ENCODE data around the gene SLC5A11.
A peak's percentile ranks its signal among the peaks of the same experiment; 100 is the strongest.
"Not testable (repeated sequence)": the region's sequence is repeated elsewhere in the genome, so short reads cannot be mapped to it uniquely, and the experiment has no call there.

The SLC5A11 gene

DNA sequence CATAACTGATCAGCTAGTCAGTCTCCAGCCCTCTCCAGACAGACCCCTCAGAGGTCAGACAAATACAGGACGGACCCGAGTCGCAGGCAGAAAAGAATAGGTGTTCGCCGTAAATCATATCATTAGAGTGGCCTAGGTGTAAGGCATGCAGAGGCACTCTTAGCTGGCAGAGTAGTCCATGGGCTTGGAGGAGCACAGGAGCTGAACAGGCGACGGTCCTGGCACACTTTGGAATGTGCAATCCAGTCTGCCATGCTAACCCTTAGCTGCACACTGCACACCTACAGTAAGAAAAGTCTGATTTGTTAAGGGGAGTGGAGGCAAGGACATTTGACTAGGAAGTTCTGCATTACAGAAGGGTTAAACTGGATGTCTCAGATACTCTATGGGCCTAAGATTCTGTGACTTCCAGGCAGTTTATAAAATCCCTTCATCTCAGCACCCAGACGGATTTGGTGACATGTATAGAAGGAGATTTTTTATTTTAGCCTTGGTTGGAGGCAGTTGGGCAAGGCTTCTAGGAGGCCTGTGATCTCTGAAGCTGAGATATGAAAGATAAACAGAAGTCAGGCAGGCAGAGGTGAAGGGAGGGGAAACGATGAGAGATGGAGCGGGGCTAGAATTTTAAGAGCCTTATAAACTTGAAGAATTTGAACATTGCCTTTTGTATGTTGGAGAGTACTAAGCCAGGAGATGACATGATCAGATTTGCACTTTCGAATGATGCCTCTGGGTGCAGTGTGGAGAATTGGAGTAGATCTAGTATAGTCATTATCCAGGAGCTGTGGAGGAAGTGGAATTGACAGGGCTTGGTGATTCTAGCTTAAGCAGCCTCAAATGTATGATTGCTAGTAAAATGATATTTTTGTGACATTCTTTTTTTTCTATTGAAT lies 34.6 kb upstream of the SLC5A11 start:
- DNase-seq, result no peak
- Histone ChIP-seq H3K27ac (no peak overlapping the region), H3K4me3 (ENCODE audit: low read depth, low read length) (no peak overlapping the region), H3K36me3 (replicated peaks) (peaks cover 79% of the 10 kb centered on the region), H3K27me3 (replicated peaks) (no peaks in the 10 kb centered on the region)
- in situ Hi-C loops (cut with HindIII; ENCODE audit: low pct_ligation_motif_present, low sequenced_read_pairs), result loop anchor here (25.0 kb wide), 1 partner anchor 249 kb away; no protein-coding TSS in a partner anchor
- TF ChIP-seq, protein P1, sequence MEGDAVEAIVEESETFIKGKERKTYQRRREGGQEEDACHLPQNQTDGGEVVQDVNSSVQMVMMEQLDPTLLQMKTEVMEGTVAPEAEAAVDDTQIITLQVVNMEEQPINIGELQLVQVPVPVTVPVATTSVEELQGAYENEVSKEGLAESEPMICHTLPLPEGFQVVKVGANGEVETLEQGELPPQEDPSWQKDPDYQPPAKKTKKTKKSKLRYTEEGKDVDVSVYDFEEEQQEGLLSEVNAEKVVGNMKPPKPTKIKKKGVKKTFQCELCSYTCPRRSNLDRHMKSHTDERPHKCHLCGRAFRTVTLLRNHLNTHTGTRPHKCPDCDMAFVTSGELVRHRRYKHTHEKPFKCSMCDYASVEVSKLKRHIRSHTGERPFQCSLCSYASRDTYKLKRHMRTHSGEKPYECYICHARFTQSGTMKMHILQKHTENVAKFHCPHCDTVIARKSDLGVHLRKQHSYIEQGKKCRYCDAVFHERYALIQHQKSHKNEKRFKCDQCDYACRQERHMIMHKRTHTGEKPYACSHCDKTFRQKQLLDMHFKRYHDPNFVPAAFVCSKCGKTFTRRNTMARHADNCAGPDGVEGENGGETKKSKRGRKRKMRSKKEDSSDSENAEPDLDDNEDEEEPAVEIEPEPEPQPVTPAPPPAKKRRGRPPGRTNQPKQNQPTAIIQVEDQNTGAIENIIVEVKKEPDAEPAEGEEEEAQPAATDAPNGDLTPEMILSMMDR (IDR thresholded peaks at IDR 0.05; ENCODE audit: low read depth, low read length, missing control alignments), result no peak

DNA sequence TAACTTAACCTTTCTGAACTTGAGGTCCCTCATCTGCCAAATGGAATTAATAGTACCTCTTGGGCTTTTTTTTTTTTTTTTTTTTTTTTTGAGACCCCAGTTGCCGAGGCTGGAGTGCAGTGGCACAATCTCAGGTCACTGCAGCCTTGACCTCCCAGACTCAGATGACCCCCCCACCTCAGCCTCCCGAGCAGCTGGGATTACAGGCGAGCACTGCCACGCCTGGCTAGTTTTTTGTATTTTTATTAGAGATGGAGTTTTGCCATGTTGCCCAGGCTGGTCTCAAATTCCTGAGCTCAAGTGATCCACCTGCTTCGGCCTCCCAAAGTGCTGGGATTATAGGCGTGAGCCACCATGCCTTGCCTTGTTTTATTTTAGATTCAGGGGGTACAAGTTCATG lies 33.0 kb upstream of the SLC5A11 start:
- H3K4me3 ChIP-seq (ENCODE audit: low read depth, low read length); H3K27ac ChIP-seq; DNase-seq; H3K27me3 ChIP-seq (replicated peaks): not testable (repeated sequence)
- in situ Hi-C loops (cut with HindIII; ENCODE audit: low pct_ligation_motif_present, low sequenced_read_pairs), result loop anchor here (25.0 kb wide), 1 partner anchor 251 kb away; no protein-coding TSS in a partner anchor
- peaks cover 77% of the 10 kb centered on the region for H3K36me3 ChIP-seq (replicated peaks)

DNA sequence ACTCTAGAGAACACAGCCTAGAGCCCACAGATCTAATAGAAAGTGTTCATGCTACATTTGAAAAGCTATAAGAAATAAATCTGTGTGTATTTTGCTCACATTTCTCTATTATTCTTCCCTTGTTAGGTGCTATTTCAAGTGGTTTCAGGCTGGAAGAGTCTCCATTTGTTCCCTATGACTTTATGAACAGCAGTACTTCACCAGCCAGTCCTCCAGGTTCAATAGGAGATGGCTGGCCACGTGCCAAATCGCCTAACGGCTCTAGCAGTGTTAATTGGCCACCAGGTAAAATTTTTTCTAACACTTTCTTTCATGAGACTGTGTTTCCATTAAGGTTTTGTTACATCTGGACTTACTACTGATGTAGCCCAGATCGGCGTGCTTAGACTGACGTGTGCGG lies 30.7 kb upstream of the SLC5A11 start:
- no peak for DNase-seq
- TF ChIP-seq, protein P1 (IDR thresholded peaks at IDR 0.05; ENCODE audit: low read depth, low read length, missing control alignments), result no peak
- Histone ChIP-seq H3K27ac (no peak overlapping the region), H3K4me3 (ENCODE audit: low read depth, low read length) (no peak overlapping the region), H3K36me3 (replicated peaks) (peaks cover 76% of the 10 kb centered on the region), H3K27me3 (replicated peaks) (no peaks in the 10 kb centered on the region)
- in situ Hi-C loops (cut with HindIII; ENCODE audit: low pct_ligation_motif_present, low sequenced_read_pairs), result loop anchor here (25.0 kb wide), 1 partner anchor 253 kb away; no protein-coding TSS in a partner anchor

GRCh38 chr16:24816688-24817087 lies 29.1 kb upstream of the SLC5A11 start:
- H3K27me3 ChIP-seq (replicated peaks), result no peaks in the 10 kb centered on the region
- in situ Hi-C loops (cut with HindIII; ENCODE audit: low pct_ligation_motif_present, low sequenced_read_pairs), result loop anchor here (25.0 kb wide), 1 partner anchor 254 kb away; no protein-coding TSS in a partner anchor
- TF ChIP-seq, protein P1 (IDR thresholded peaks at IDR 0.05; ENCODE audit: low read depth, low read length, missing control alignments), result no peak
- H3K27ac ChIP-seq, result no peak overlapping the region
- no peak overlapping the region for H3K4me3 ChIP-seq (ENCODE audit: low read depth, low read length)
- H3K36me3 ChIP-seq (replicated peaks), result peaks cover 76% of the 10 kb centered on the region
- no peak for DNase-seq

GRCh38 chr16:24819462-24820040 lies 26.2 kb upstream of the SLC5A11 start:
- H3K4me3 ChIP-seq (ENCODE audit: low read depth, low read length), result no peak overlapping the region
- no peak overlapping the region for H3K27ac ChIP-seq
- peaks cover 78% of the 10 kb centered on the region for H3K36me3 ChIP-seq (replicated peaks)
- no peak for DNase-seq
- H3K27me3 ChIP-seq (replicated peaks), result no peaks in the 10 kb centered on the region
- TF ChIP-seq, protein P1 (IDR thresholded peaks at IDR 0.05; ENCODE audit: low read depth, low read length, missing control alignments), result no peak
- in situ Hi-C loops (cut with HindIII; ENCODE audit: low pct_ligation_motif_present, low sequenced_read_pairs), result loop anchor here (25.0 kb wide), 1 partner anchor 257 kb away; no protein-coding TSS in a partner anchor

- Histone ChIP-seq H3K4me3 (ENCODE audit: low read depth, low read length) (no peak overlapping the region), H3K36me3 (replicated peaks) (peaks cover 73% of the 10 kb centered on the region), H3K27me3 (replicated peaks) (no peaks in the 10 kb centered on the region), H3K27ac (no peak overlapping the region)
- in situ Hi-C loops (cut with HindIII; ENCODE audit: low pct_ligation_motif_present, low sequenced_read_pairs), result loop anchor here (25.0 kb wide), 1 partner anchor 258 kb away; no protein-coding TSS in a partner anchor
- TF ChIP-seq, protein P1 (IDR thresholded peaks at IDR 0.05; ENCODE audit: low read depth, low read length, missing control alignments), result no peak
- DNase-seq, result peak; percentile 9
These were observed 25.2 kb upstream of the SLC5A11 start for GRCh38 chr16:24820522-24820921.

All from brain microvascular endothelial cell (primary cell).